Placental pericyte (primary cell): ENCODE data around the gene UBE2Q2. TPM values are rescaled to one million over a fixed set of nuclear protein-coding genes. Genes with fewer than 3 reads are reported as not detected.

ENCODE experiments used
- small RNA-seq: library from RNA; depleted of rRNA; stranded (forward); fragments of <200 nt; gene quantifications from one replicate; pipeline ENCODE3, GENCODE V24; 2012; ENCODE audit warnings: low replicate concordance
- total RNA-seq: library from RNA; depleted of rRNA; stranded (reverse); fragments of >200 nt; gene quantifications from 2 replicates; pipeline ENCODE4 v1.2.3, GENCODE V29; 2012

Gene UBE2Q2
- total RNA-seq: 47.7 and 62.3 TPM in 2 replicates

DNA sequence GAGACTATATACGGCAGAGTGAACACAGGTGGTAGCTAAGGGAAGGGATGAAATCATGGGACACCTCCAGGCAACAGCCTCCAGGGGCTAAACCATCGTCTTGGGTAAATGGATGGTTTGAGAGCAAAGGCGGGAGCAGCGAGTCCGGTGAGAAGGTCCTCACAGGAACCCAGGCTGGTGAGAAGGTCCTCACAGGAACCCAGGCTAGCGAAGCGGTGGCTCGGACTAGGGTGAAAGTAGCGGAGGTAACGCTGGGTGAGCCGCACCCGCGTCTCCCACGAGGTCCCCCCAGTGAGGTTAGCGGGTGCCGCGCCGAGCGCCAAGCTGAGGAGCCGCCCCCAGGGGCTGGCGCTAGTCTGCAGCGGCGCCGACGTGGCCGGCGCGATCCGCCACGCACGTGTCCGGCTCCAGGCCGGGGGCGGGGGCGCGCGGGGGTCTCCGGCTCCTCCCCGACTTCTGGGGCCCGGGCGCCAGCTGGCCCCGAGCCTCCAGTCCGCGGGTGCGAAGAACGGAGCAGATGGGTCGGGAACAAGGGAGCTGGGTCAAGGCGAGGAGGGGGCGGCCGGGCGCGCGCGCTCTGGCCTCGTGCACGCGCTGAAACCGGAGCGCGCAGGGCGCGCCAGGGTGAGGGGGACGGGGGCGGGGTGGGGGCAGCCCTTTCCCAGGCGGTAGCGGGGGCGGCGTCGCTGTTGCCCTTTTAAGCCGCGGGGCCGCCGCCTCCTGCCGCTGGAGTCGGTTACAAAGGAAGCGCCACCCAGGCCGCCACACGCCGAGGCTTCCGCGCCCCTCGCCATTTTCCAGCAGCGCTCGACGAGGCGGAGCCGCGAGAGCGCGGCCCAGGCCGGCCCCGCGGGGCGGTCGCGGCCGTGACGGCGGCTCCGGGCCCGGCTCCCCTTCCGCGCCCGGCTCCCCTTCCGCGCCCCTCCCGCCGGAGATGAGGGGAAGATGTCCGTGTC, at the start of gene UBE2Q2:
UBE2Q2 (plus strand) TSS at position 726 of the 956 bp plus-strand sequence; CDS start at position 946, 220 bp downstream.

DNA sequence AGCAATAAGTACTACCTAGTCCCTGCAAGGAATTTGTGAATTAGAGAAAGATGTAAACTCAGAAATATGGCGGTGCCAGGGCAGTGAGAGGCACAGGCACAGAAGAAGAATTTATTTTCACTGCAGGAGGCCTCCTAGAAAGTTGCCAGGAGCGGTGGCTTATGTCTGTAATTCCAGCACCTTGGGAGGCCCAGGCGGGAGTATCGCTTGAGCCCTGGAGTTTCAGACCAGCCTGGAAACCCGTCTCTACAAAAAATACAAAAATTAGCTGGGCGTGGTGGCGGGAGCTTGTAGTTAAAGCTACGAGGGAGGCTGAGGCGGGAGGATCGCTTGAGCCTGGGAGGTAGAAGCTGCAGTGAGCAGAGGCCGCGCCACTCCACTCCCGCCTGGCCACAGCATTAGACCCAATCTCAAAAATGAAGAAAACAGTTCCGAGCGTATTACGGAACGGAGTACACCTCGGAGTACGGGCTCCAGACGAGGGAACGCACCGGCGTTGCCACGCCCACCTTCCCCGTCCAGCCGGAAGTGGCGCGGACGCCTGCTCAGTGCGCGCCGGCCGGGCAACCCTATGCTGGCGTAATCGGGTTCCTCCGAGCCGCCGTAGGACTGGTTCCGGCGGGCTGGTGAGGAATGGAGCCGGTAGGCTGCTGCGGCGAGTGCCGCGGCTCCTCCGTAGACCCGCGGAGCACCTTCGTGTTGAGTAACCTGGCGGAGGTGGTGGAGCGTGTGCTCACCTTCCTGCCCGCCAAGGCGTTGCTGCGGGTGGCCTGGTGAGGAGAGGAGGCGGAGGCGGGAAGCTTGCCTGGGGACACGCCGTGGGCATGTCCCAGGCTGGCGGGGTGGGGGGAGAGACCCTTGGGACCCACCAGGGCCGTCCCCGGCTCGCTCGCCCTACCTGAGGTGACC, 60.3 kb downstream of the UBE2Q2 start, which contains the start of gene FBXO22:
FBXO22 (plus strand) TSS at position 548 of the 909 bp plus-strand sequence; CDS start at position 634, 86 bp downstream.

Small RNA genes within 50 kb of the gene (small RNA-seq; reads per million reads assigned to genes)
- not detected for gene RN7SL510P

Other genes starting within 250 kb of the UBE2Q2 start
- 20.6 and 34.8 TPM in 2 replicates for gene SNUPN, start 217.7 kb upstream of the UBE2Q2 start, total RNA-seq
- gene IMP3, start 203.2 kb upstream of the UBE2Q2 start, total RNA-seq: 100 and 101 TPM in 2 replicates
- 22.5 and 28.2 TPM in 2 replicates for gene SNX33, start 195.5 kb upstream of the UBE2Q2 start, total RNA-seq
- 15.3 and 83.2 TPM in 2 replicates for gene CSPG4, start 130.6 kb upstream of the UBE2Q2 start, total RNA-seq
- 40.9 and 60.4 TPM in 2 replicates for gene FBXO22, start 60.4 kb downstream of the UBE2Q2 start, total RNA-seq
- not detected in 2 replicates for gene NRG4, start 169.0 kb downstream of the UBE2Q2 start, total RNA-seq
- gene TMEM266, start 216.5 kb downstream of the UBE2Q2 start, total RNA-seq: not detected in 2 replicates